HepG2 (cell line): Measurements from ENCODE around the gene TMCC2. TPM values are rescaled to one million over a fixed set of nuclear protein-coding genes. Genes with fewer than 3 reads are reported as not detected.

Experiments used
- GABPA ChIP-seq, 2 experiments: IDR thresholded peaks; 2 replicates each; pipeline ENCODE4 v1.6.1; 2011 to 2016; ENCODE audit warnings: low read depth in 2 of 2, low read length in 1 of 2, missing biosample characterization in 1 of 2, missing genetic modification characterization in 1 of 2
- KDM2A ChIP-seq: sonication (generic); formaldehyde crosslinking; IDR thresholded peaks from 2 replicates; pipeline ENCODE4 v1.4.0; 2020; ENCODE audit warnings: low read depth, missing genetic modification reagents, borderline replicate concordance
- KDM3A ChIP-seq: IDR thresholded peaks from 2 replicates; pipeline ENCODE4 v1.6.1; 2018; ENCODE audit warnings: low read depth, missing compliant biosample characterization
- POLR2AphosphoS5 ChIP-seq: IDR thresholded peaks from 2 replicates; pipeline ENCODE4 v1.6.1; 2012; ENCODE audit warnings: low read depth, low read length
- RORA ChIP-seq: sonication (generic); formaldehyde crosslinking; IDR thresholded peaks from 2 replicates; pipeline ENCODE4 v1.5.0; 2020; ENCODE audit warnings: mild to moderate bottlenecking, missing genetic modification reagents, moderate library complexity
- ZBTB37 ChIP-seq: sonication (generic); formaldehyde crosslinking; IDR thresholded peaks from 2 replicates; pipeline ENCODE4 v1.4.0; 2020; ENCODE audit warnings: mild to moderate bottlenecking, missing genetic modification reagents
- ZFP37 ChIP-seq: sonication (generic); formaldehyde crosslinking; IDR thresholded peaks from 2 replicates; pipeline ENCODE4 v1.4.0; 2020; ENCODE audit warnings: missing genetic modification reagents, borderline replicate concordance
- ZFY ChIP-seq: sonication (generic); formaldehyde crosslinking; IDR thresholded peaks from 2 replicates; pipeline ENCODE4 v1.4.0; 2020; ENCODE audit warnings: missing genetic modification reagents
- ZNF225 ChIP-seq: sonication (generic); formaldehyde crosslinking; IDR thresholded peaks from 2 replicates; pipeline ENCODE4 v1.4.0; 2020; ENCODE audit warnings: mild to moderate bottlenecking, missing genetic modification reagents
- ZNF563 ChIP-seq: sonication (generic); formaldehyde crosslinking; IDR thresholded peaks from 2 replicates; pipeline ENCODE4 v1.8.0; 2022; ENCODE audit warnings: mild to moderate bottlenecking, moderate library complexity, missing genetic modification reagents
- ZNF646 ChIP-seq: sonication (generic); formaldehyde crosslinking; IDR thresholded peaks from 2 replicates; pipeline ENCODE4 v1.9.0; 2021; ENCODE audit warnings: mild to moderate bottlenecking, missing genetic modification reagents
- ZNF746 ChIP-seq: sonication (generic); formaldehyde crosslinking; IDR thresholded peaks from 2 replicates; pipeline ENCODE4 v1.8.0; 2022; ENCODE audit warnings: mild to moderate bottlenecking, missing genetic modification reagents
- ZNF749 ChIP-seq: sonication (generic); formaldehyde crosslinking; IDR thresholded peaks from 2 replicates; pipeline ENCODE4 v1.8.0; 2022; ENCODE audit warnings: mild to moderate bottlenecking, missing genetic modification reagents, moderate library complexity, borderline replicate concordance
- ZNF766 ChIP-seq: sonication (generic); formaldehyde crosslinking; IDR thresholded peaks from 2 replicates; pipeline ENCODE4 v1.5.0; 2020; ENCODE audit warnings: missing genetic modification reagents, borderline replicate concordance
- ZSCAN29 ChIP-seq: sonication (generic); formaldehyde crosslinking; conservative IDR thresholded peaks from 2 replicates; pipeline ENCODE4 v1.4.0; 2020; ENCODE audit warnings: mild to moderate bottlenecking, missing genetic modification reagents
- ZSCAN30 ChIP-seq: sonication (generic); formaldehyde crosslinking; IDR thresholded peaks from 2 replicates; pipeline ENCODE4 v1.5.0; 2020; ENCODE audit warnings: mild to moderate bottlenecking, missing genetic modification reagents
- polyA plus RNA-seq, 8 experiments: library from polyadenylated mRNA; depleted of rRNA in 3 of 8; stranded (reverse) in 7 of 8; unstranded in 1 of 8; fragments of >200 nt; fragmentation: Illumina TruSeq in 4 of 8; extraction: Trizol in 4 of 8; gene quantifications; 2 replicates each; pipeline versions ENCODE4 v1.2.1 to v1.2.3, GENCODE V29; 2011 to 2016; ENCODE audit warnings: low read depth in 4 of 8, missing spikeins in 1 of 8, mixed read lengths in 1 of 8; ENCODE audit not compliant: insufficient read depth in 1 of 8
- total RNA-seq, 5 experiments: library from RNA; depleted of rRNA; stranded (reverse); fragments of >200 nt; fragmentation: Illumina TruSeq; extraction: Trizol; gene quantifications; 2 replicates each; pipeline ENCODE4 v1.2.3, GENCODE V29; 2016; ENCODE audit warnings: low read depth in 1 of 5
- TF ChIP-seq, protein P1 (sequence below): IDR thresholded peaks from 2 replicates; pipeline ENCODE4 v1.6.1; 2016; ENCODE audit warnings: missing biosample characterization, missing genetic modification reagents, low read depth
- TF ChIP-seq, protein P2 (sequence below): sonication (generic); formaldehyde crosslinking; IDR thresholded peaks from 2 replicates; pipeline ENCODE4 v1.5.0; 2020; ENCODE audit warnings: mild to moderate bottlenecking, missing genetic modification reagents, borderline replicate concordance

TMCC2 gene
- total and polyA plus RNA-seq, 2 of the 13 experiments (the other 11 are each of a cell fraction or from before 2014, with no cell fraction given) = 0.12 to 0.24 TPM

- TF ChIP-seq ZSCAN30 (CRISPR knock-in tag) (no peak), GABPA (IDR thresholded peaks at IDR 0.05; ENCODE audit: low read depth, low read length) (no peak), GABPA (CRISPR knock-in tag; IDR thresholded peaks at IDR 0.05; ENCODE audit: low read depth) (no peak), POLR2AphosphoS5 (no peak), ZNF225 (CRISPR knock-in tag) (no peak), ZNF749 (CRISPR knock-in tag) (no peak), KDM3A (no peak), KDM2A (CRISPR knock-in tag) (peak; percentile 57), ZFY (CRISPR knock-in tag) (peak; percentile 45; the same call in 1 of the 2 replicates), ZNF646 (CRISPR knock-in tag) (no peak), ZNF563 (no peak), ZNF746 (0 out of 2 replicates have a peak, but pooled peaks have one; percentile 28), ZFP37 (no peak), ZBTB37 (CRISPR knock-in tag) (no peak), ZNF766 (no peak), RORA (CRISPR knock-in tag) (no peak), ZSCAN29 (CRISPR knock-in tag) (no peak)
- TF ChIP-seq, protein P1, sequence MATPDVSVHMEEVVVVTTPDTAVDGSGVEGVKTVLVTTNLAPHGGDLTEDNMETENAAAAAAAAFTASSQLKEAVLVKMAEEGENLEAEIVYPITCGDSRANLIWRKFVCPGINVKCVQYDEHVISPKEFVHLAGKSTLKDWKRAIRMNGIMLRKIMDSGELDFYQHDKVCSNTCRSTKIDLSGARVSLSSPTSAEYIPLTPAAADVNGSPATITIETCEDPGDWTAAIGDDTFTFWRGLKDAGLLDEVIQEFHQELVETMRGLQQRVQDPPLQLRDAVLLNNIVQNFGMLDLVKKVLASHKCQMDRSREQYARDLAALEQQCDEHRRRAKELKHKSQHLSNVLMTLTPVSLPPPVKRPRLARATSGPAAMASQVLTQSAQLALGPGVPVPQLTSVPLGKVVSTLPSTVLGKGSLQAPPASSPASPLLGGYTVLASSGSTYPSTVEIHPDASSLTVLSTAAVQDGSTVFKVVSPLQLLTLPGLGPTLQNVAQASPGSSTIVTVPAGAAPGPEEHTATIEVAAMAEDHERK (CRISPR knock-in tag) = no peak
- TF ChIP-seq, protein P2, sequence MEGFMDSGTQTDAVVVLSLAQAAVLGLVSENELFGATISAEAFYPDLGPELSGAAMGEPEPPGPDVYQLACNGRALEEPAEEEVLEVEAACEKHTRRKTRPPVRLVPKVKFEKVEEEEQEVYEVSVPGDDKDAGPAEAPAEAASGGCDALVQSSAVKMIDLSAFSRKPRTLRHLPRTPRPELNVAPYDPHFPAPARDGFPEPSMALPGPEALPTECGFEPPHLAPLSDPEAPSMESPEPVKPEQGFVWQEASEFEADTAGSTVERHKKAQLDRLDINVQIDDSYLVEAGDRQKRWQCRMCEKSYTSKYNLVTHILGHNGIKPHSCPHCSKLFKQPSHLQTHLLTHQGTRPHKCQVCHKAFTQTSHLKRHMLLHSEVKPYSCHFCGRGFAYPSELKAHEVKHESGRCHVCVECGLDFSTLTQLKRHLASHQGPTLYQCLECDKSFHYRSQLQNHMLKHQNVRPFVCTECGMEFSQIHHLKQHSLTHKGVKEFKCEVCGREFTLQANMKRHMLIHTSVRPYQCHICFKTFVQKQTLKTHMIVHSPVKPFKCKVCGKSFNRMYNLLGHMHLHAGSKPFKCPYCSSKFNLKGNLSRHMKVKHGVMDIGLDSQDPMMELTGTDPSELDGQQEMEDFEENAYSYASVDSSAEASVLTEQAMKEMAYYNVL = peak; percentile 53; the same call in 1 of the 2 replicates
Observed at GRCh38 chr1:205294175-205294917, 66.6 kb downstream of the TMCC2 start (continued).
